Measurements from ENCODE around the gene PLA2G2F. TPM values are rescaled to one million over a fixed set of nuclear protein-coding genes. Genes with fewer than 3 reads are reported as not detected.

PLA2G2F gene
- total RNA-seq, 1 experiment from 2014 or later, result not detected

GRCh38 chr1:20137604-20138003 is 1.5 kb upstream of the PLA2G2F start:
- Histone ChIP-seq H3K4me3 (ENCODE audit: low read depth, low read length, poor library complexity, severe bottlenecking) (no peak overlapping the region), H3K36me3 (ENCODE audit: insufficient read depth, low read length, poor library complexity, severe bottlenecking) (no peaks in the 10 kb centered on the region), H3K9me3 (ENCODE audit: low read depth, low read length, poor library complexity, severe bottlenecking) (no peaks in the 10 kb centered on the region), H3K4me1 (ENCODE audit: insufficient read depth, low read length, poor library complexity, severe bottlenecking) (no peaks in the 10 kb centered on the region), H3K27ac (ENCODE audit: low read depth, low read length, poor library complexity, severe bottlenecking) (no peak overlapping the region), H3K27me3 (replicated peaks; ENCODE audit: insufficient read depth, low read depth, low read length, poor library complexity) (peaks cover 4% of the 10 kb centered on the region)
- no peak for DNase-seq (ENCODE audit: low spot score)
- BruUV-seq (replicated peaks), result no TSS peak
- no peak for TF ChIP-seq EZH2 (IDR thresholded peaks at IDR 0.05; ENCODE audit: borderline replicate concordance, low read depth, low read length, poor library complexity, severe bottlenecking)
- TF ChIP-seq CTCF (conservative IDR thresholded peaks at IDR 0.05; ENCODE audit: low read depth, low read length), result no peak
- intact Hi-C loops (cut with micrococcal nuclease; ENCODE audit: unreplicated experiment), result no loop called here
- POLR2A ChIA-PET (ENCODE audit: low non-redundant PET), result no interaction called here
- CTCF ChIA-PET, result no interaction called here

- no peak overlapping the region for H3K4me3 ChIP-seq (ENCODE audit: low read depth, low read length, poor library complexity, severe bottlenecking)
- no peaks in the 10 kb centered on the region for H3K36me3 ChIP-seq (ENCODE audit: insufficient read depth, low read length, poor library complexity, severe bottlenecking)
- no peak overlapping the region for H3K27ac ChIP-seq (ENCODE audit: low read depth, low read length, poor library complexity, severe bottlenecking)
- CTCF ChIA-PET, result no interaction called here
- POLR2A ChIA-PET (ENCODE audit: low non-redundant PET), result no interaction called here
- H3K27me3 ChIP-seq (replicated peaks; ENCODE audit: insufficient read depth, low read depth, low read length, poor library complexity), result peaks cover 4% of the 10 kb centered on the region
- no TSS peak for BruUV-seq (replicated peaks)
- no peaks in the 10 kb centered on the region for H3K4me1 ChIP-seq (ENCODE audit: insufficient read depth, low read length, poor library complexity, severe bottlenecking)
- no peak for TF ChIP-seq EZH2 (IDR thresholded peaks at IDR 0.05; ENCODE audit: borderline replicate concordance, low read depth, low read length, poor library complexity, severe bottlenecking)
- TF ChIP-seq CTCF (conservative IDR thresholded peaks at IDR 0.05; ENCODE audit: low read depth, low read length), result no peak
- DNase-seq (ENCODE audit: low spot score), result no peak
- intact Hi-C loops (cut with micrococcal nuclease; ENCODE audit: unreplicated experiment), result no loop called here
- no peaks in the 10 kb centered on the region for H3K9me3 ChIP-seq (ENCODE audit: low read depth, low read length, poor library complexity, severe bottlenecking)
These were observed 777 bp upstream of the PLA2G2F start for GRCh38 chr1:20138346-20138745.

GRCh38 chr1:20139776-20140612 is 871 bp downstream of the PLA2G2F start:
- BruUV-seq (replicated peaks), result no TSS peak
- Histone ChIP-seq H3K9me3 (ENCODE audit: low read depth, low read length, poor library complexity, severe bottlenecking) (no peaks in the 10 kb centered on the region), H3K27me3 (replicated peaks; ENCODE audit: insufficient read depth, low read depth, low read length, poor library complexity) (no peaks in the 10 kb centered on the region), H3K27ac (ENCODE audit: low read depth, low read length, poor library complexity, severe bottlenecking) (no peak overlapping the region), H3K36me3 (ENCODE audit: insufficient read depth, low read length, poor library complexity, severe bottlenecking) (no peaks in the 10 kb centered on the region), H3K4me3 (ENCODE audit: low read depth, low read length, poor library complexity, severe bottlenecking) (no peak overlapping the region), H3K4me1 (ENCODE audit: insufficient read depth, low read length, poor library complexity, severe bottlenecking) (no peaks in the 10 kb centered on the region)
- no peak for DNase-seq (ENCODE audit: low spot score)
- ChIA-PET POLR2A (ENCODE audit: low non-redundant PET) (no interaction called here), CTCF (no interaction called here)
- TF ChIP-seq EZH2 (IDR thresholded peaks at IDR 0.05; ENCODE audit: borderline replicate concordance, low read depth, low read length, poor library complexity, severe bottlenecking), result no peak
- TF ChIP-seq CTCF (conservative IDR thresholded peaks at IDR 0.05; ENCODE audit: low read depth, low read length), result no peak
- intact Hi-C loops (cut with micrococcal nuclease; ENCODE audit: unreplicated experiment), result no loop called here
